Keratinocyte (primary cell): ENCODE measurements around the gene USP31. TPM values are rescaled to one million over a fixed set of nuclear protein-coding genes. Genes with fewer than 3 reads are reported as not detected.

Source experiments
- DNase-seq: peaks from one replicate; pipeline ENCODE4 v3.0.0-alpha.2; 2011; ENCODE audit warnings: low read depth, missing footprints, low spot score
- FAIRE-seq: peaks from 2 replicates; lab custom pipeline; 2011; peaks lifted over from hg19 to GRCh38; lab: Jason Lieb, UNC
- H2AFZ ChIP-seq: 2 replicates; pipeline ENCODE4 v1.6.0; 2012; ENCODE audit warnings: low read length, control low read depth, inconsistent platforms; ENCODE audit not compliant: control insufficient read depth
- H3K27ac ChIP-seq: 2 replicates; pipeline ENCODE4 v1.5.1; 2011; ENCODE audit warnings: low read length; ENCODE audit not compliant: control insufficient read depth, insufficient read depth
- H3K27me3 ChIP-seq: 3 replicates; pipeline ENCODE4 v1.6.0; 2011; ENCODE audit warnings: low read length; ENCODE audit not compliant: control insufficient read depth, insufficient read depth; ENCODE audit errors: extremely low read depth
- H3K36me3 ChIP-seq, 2 experiments: 2 replicates in 1 of 2; 3 replicates in 1 of 2; pipeline ENCODE4 v1.5.1; 2011; ENCODE audit warnings: low read length in 2 of 2, mild to moderate bottlenecking in 1 of 2; ENCODE audit not compliant: control insufficient read depth in 2 of 2, insufficient read depth in 2 of 2; ENCODE audit errors: extremely low read depth in 1 of 2
- H3K4me1 ChIP-seq: 3 replicates; pipeline ENCODE4 v1.5.1; 2011; ENCODE audit warnings: low read length; ENCODE audit not compliant: control insufficient read depth, insufficient read depth; ENCODE audit errors: extremely low read depth
- H3K4me2 ChIP-seq: 3 replicates; pipeline ENCODE4 v1.6.0; 2011; ENCODE audit warnings: low read depth, low read length; ENCODE audit not compliant: control insufficient read depth, insufficient read depth; ENCODE audit errors: extremely low read depth
- H3K4me3 ChIP-seq, 3 experiments: fragments of 200-600 bp in 1 of 3; sonication (generic) in 1 of 3; 2 replicates in 2 of 3; 3 replicates in 1 of 3; pipeline ENCODE4 v1.5.1; 2011 to 2016; ENCODE audit warnings: low read length in 3 of 3, mild to moderate bottlenecking in 3 of 3, control low read depth in 2 of 3, inconsistent platforms in 1 of 3, low read depth in 1 of 3, mixed read lengths in 1 of 3, mixed run types in 1 of 3, moderate library complexity in 1 of 3; ENCODE audit not compliant: control insufficient read depth in 2 of 3, insufficient read depth in 2 of 3; ENCODE audit errors: extremely low read depth in 1 of 3
- H3K79me2 ChIP-seq: 2 replicates; pipeline ENCODE4 v1.6.0; 2012; ENCODE audit warnings: low read length; ENCODE audit not compliant: control insufficient read depth, insufficient read depth
- H3K9ac ChIP-seq: 3 replicates; pipeline ENCODE4 v1.6.0; 2011; ENCODE audit warnings: low read length; ENCODE audit not compliant: control insufficient read depth, insufficient read depth; ENCODE audit errors: extremely low read depth
- H3K9me1 ChIP-seq: 3 replicates; pipeline ENCODE4 v1.6.0; 2011; ENCODE audit warnings: low read length; ENCODE audit not compliant: control insufficient read depth, insufficient read depth; ENCODE audit errors: extremely low read depth
- H3K9me3 ChIP-seq: 2 replicates; pipeline ENCODE4 v1.5.1; 2012; ENCODE audit warnings: low read depth, low read length; ENCODE audit not compliant: control insufficient read depth
- H4K20me1 ChIP-seq: 3 replicates; pipeline ENCODE4 v1.6.0; 2011; ENCODE audit warnings: low read length; ENCODE audit not compliant: control insufficient read depth, insufficient read depth; ENCODE audit errors: extremely low read depth
- EZH2 ChIP-seq: IDR thresholded peaks from one replicate; pipeline ENCODE4 v1.6.1; 2012; ENCODE audit warnings: inconsistent platforms, mild to moderate bottlenecking, low read length, moderate library complexity
- dilution Hi-C: fragments of 300-500 bp; cut with MboI; formaldehyde crosslinking; loops from one replicate; pipeline ENCODE4 v1.7.0; 2020; ENCODE audit warnings: low sequenced_read_pairs; ENCODE audit not compliant: extremely low pct_ligation_motif_present
- polyA plus RNA-seq, 5 experiments: library from polyadenylated mRNA; depleted of rRNA in 3 of 5; stranded (reverse) in 3 of 5; stranded (forward) in 1 of 5; unstranded in 1 of 5; fragments of >200 nt; gene quantifications; 1 replicate in 1 of 5; 2 replicates in 3 of 5; 3 replicates in 1 of 5; pipeline versions ENCODE4 v1.2.1 to v1.2.3, GENCODE V29; 2011 to 2012; ENCODE audit warnings: missing spikeins in 2 of 5, low read depth in 1 of 5, low replicate concordance in 1 of 5
- TF ChIP-seq, protein P1 (sequence below), 3 experiments: IDR thresholded peaks in 1 of 3; conservative IDR thresholded peaks in 1 of 3; optimal IDR thresholded peaks in 1 of 3; 2 replicates in 2 of 3; 3 replicates in 1 of 3; pipeline versions ENCODE3 to v1.5.1; 2011; ENCODE audit warnings: low read length in 3 of 3, mild to moderate bottlenecking in 3 of 3, moderate library complexity in 2 of 3, control low read depth in 1 of 3, inconsistent platforms in 1 of 3; ENCODE audit not compliant: insufficient read depth in 2 of 3; ENCODE audit errors: extremely low read depth in 1 of 3

USP31 gene
- polyA plus RNA-seq, 1 donor (not counting 4 experiments of a cell fraction or from before 2014, with no cell fraction given) = 16.3 TPM

GRCh38 chr16:23164736-23165135 is 15.5 kb upstream of the USP31 start:
- dilution Hi-C loops = loop anchor here (25.0 kb wide), 1 partner anchor 223 kb away; no protein-coding TSS in a partner anchor
- H3K4me2 ChIP-seq = no peak overlapping the region
- no peaks in the 10 kb centered on the region for H3K9me3 ChIP-seq
- no peaks in the 10 kb centered on the region for H4K20me1 ChIP-seq
- FAIRE-seq (no peak), DNase-seq (no peak)
- no peaks in the 10 kb centered on the region for H3K36me3 ChIP-seq
- no peak overlapping the region for H3K4me3 ChIP-seq
- no peaks in the 10 kb centered on the region for H3K4me1 ChIP-seq
- H3K27me3 ChIP-seq = no peaks in the 10 kb centered on the region
- no peak overlapping the region for H3K9ac ChIP-seq
- H2AFZ ChIP-seq = no peak overlapping the region
- no peak for TF ChIP-seq EZH2
- TF ChIP-seq, protein P1, sequence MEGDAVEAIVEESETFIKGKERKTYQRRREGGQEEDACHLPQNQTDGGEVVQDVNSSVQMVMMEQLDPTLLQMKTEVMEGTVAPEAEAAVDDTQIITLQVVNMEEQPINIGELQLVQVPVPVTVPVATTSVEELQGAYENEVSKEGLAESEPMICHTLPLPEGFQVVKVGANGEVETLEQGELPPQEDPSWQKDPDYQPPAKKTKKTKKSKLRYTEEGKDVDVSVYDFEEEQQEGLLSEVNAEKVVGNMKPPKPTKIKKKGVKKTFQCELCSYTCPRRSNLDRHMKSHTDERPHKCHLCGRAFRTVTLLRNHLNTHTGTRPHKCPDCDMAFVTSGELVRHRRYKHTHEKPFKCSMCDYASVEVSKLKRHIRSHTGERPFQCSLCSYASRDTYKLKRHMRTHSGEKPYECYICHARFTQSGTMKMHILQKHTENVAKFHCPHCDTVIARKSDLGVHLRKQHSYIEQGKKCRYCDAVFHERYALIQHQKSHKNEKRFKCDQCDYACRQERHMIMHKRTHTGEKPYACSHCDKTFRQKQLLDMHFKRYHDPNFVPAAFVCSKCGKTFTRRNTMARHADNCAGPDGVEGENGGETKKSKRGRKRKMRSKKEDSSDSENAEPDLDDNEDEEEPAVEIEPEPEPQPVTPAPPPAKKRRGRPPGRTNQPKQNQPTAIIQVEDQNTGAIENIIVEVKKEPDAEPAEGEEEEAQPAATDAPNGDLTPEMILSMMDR (optimal IDR thresholded peaks at IDR 0.05 in 1 of 3, IDR thresholded peaks at IDR 0.05 in 1 of 3, conservative IDR thresholded peaks at IDR 0.05 in 1 of 3; ENCODE audit: extremely low read depth in 1 of 3, insufficient read depth in 2 of 3, low read length in 3 of 3) = no peak
- no peaks in the 10 kb centered on the region for H3K9me1 ChIP-seq
- no peaks in the 10 kb centered on the region for H3K79me2 ChIP-seq
- H3K27ac ChIP-seq = no peak overlapping the region

DNA sequence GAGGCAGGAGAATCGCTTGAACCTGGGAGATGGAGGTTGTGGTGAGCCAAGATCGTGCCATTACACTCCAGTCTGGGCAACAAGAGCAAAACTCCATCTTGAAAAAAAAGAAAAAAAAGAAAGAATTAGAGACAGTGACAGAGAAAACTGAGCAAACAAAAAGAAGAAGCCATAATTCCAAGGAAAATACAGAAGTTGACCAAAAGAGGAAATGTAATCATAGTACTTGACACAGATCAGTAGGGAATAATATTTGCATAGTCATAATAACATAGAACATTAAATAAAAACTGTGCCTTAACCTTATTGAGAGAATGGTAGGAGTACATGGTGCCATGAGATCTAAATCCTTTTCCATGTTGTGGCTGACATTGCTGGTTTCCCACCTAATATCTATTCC is 14.7 kb upstream of the USP31 start:
- no peak overlapping the region for H3K4me2 ChIP-seq
- no peak overlapping the region for H3K4me3 ChIP-seq
- dilution Hi-C loops = loop anchor here (25.0 kb wide), 1 partner anchor 223 kb away; no protein-coding TSS in a partner anchor
- no peak overlapping the region for H3K27ac ChIP-seq
- H3K9ac ChIP-seq = no peak overlapping the region
- FAIRE-seq = no peak
- TF ChIP-seq, protein P1 (optimal IDR thresholded peaks at IDR 0.05 in 1 of 3, IDR thresholded peaks at IDR 0.05 in 1 of 3, conservative IDR thresholded peaks at IDR 0.05 in 1 of 3; ENCODE audit: extremely low read depth in 1 of 3, insufficient read depth in 2 of 3, low read length in 3 of 3) = no peak
- no peak for TF ChIP-seq EZH2
- no peaks in the 10 kb centered on the region for H3K9me1 ChIP-seq
- no peaks in the 10 kb centered on the region for H3K79me2 ChIP-seq
- H4K20me1 ChIP-seq = no peaks in the 10 kb centered on the region
- no peak for DNase-seq
- no peaks in the 10 kb centered on the region for H3K27me3 ChIP-seq
- H2AFZ ChIP-seq = no peak overlapping the region
- no peaks in the 10 kb centered on the region for H3K4me1 ChIP-seq
- no peaks in the 10 kb centered on the region for H3K36me3 ChIP-seq
- H3K9me3 ChIP-seq = no peaks in the 10 kb centered on the region
